HTR-8/SVneo (cell line): ENCODE results near the gene DAPK1.

Source experiments
- DNase-seq: peaks from one replicate; pipeline ENCODE4 v3.0.0; 2011; ENCODE audit warnings: low spot score, mixed read lengths; ENCODE audit not compliant: insufficient read length
- FAIRE-seq: peaks from 2 replicates; lab custom pipeline; 2011; peaks lifted over from hg19 to GRCh38; lab: Jason Lieb, UNC

The DAPK1 gene

DNA sequence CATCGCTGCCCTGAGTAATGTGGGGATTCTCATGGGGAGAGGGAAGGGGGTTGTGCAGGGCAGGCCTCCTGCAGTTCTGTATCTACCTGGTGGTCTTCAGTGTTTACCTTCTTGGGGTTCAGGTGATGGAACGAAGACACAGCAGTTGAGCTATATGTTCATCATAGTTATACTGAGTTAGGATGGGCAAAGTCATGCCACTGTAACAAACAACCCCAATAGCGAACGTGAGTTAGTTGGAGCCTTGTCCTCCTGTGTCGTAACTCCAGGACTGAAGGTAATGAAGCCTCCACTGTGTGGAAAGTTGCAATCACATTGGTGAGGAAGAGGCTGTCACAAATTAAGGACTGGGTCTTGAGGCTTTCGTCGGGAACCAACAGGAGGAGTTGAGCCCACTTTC lies 64.4 kb downstream of the DAPK1 start:
- DNase-seq = no peak
- no peak for FAIRE-seq

DNA sequence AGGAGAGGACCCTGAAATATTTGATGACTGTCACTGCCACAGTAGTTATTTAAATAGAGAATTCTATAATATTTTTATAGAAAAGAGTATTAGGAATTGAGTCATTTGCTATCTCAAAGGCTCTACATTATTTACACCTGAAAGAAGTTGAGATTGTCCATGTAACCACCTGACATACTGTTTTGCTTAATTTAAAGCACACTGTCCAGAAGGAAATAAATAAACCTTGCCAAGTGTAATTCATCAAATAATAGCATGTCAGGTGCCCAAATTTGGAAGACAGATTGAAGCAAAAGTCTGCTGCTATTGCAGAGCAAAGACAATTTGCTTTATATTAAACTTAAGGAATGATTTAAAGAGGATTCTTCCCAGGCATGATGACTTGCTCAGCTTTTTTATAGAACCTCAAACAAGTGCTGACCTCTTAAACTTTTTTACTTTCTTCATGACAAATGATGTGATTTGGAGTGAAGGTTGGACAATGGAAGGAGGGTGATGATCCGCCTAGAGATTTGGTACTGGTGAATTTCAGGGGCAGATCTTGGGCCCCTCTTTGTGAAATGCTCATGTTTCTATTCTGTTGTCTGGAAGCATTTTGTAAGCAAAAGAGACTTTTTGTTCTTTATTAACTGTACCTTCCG lies 65.0 kb downstream of the DAPK1 start:
- FAIRE-seq = no peak
- DNase-seq = no peak

DNA sequence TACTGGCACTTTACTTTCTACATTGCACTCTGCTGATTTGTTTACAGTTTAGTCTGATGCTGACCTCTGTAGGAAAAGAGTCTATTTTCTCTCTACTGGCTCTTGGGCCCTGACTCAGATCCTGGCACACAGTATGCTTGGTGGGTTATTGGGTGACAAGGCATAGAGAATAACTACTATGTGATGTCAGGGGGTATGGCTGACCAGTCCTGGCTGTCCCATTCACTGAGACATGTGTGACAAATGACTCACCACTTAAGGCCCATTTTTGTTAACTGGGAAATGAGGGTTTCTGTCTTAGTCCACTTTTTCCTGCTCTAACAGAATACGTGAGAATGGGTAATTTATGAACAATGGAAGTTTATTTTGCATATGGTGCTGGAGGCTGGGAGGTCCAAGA lies 66.4 kb downstream of the DAPK1 start:
- FAIRE-seq (no peak), DNase-seq (no peak)

DNA sequence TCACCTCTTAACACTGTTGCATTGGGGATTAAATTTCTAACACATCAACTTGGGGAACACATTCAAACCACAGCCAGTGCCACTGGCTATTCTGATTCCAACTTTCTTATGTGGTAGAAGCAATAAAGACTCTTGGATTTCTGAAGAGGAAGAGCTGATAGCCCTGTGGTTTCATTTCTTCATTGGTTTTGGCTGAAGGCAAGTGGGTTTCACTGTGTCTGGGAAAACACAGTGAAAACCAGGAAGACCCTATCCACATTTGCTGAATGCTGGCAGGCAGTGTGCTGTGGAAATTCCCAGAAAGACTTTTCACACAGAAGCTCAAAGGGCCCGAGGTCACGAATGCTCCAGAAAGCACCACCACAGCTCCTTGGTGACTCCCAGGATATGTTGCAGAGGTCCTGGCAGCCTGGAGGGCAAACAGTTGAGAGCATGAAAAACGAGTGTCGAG lies 67.1 kb downstream of the DAPK1 start:
- FAIRE-seq (no peak), DNase-seq (no peak)

DNA sequence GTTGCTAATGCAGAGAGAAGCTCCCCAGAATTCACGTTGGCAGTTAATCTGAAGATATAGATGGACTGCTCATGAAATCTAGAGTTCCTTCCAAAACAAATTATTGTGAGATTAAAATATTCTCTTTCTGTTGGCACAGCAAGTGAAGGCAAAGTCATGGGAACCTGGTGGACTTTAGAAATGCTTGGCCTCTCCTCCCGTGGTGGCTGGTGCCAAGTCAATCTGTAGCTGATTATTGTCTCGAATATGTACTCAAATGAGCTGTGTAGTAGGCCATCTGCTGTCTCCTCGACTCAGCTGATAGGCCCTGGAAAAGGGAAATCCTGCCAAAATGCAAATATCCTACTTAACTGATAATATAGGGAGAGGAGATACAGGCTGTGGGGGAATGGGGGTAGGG lies 69.3 kb downstream of the DAPK1 start:
- DNase-seq = no peak
- no peak for FAIRE-seq

DNA sequence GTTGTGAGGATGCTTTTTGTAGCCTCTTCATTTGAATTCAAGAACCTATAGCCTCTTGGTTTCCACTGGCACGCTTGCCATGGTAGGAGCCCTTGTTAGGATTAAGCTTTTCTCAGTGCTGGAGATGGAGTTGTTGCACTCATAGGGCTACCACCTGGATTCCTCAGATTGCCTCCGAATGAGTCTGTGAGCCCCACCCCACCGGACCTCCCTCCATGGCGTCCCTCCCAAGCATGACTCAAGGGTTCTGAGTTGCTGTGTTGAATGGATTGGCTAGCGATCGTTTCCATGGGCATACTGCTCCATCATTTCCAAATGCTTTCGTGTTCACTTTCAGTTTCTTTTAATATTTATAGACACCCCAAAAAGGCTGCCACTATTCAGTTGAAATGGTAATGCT lies 69.9 kb downstream of the DAPK1 start:
- DNase-seq (no peak), FAIRE-seq (no peak)

DNA sequence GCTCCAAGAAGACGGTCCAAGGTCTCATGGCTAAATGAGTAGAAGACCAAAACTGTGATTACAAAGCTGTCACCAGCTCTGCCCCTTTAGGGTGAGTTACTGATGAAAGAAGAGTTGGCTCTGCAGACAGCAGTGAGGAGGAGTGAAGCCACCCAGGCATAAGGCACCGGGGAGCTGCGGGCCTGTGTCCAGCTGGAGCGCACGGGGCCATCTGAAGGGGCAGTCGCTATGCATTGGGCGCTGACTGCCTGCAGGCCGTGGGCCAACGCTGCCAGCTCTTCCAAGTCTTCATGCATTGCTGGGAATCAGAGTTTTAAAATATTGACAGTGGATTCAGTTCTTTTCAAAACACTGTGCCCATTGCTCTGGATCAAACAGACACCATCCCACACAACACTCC lies 70.3 kb downstream of the DAPK1 start:
- DNase-seq (no peak), FAIRE-seq (no peak)

DNA sequence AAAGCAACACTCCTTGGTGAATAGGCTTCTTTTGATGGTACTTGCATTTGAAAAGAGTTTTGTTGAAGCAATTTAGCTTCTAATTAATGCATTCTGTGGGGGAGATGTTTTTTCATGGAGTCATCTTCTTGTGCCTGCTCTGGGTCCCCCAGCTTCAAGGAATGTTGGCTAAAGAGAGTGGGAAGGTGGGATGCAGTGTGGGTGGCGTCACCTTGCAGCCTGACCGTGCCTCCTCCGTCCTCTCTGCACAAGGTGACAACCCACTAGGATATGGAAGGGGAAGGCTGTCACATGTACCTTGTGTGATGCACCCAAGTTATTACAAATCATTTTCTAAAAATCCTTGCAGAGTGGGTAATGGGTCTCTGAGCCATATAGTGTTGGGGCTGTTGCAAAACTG lies 70.7 kb downstream of the DAPK1 start:
- no peak for DNase-seq
- FAIRE-seq = no peak

DNA sequence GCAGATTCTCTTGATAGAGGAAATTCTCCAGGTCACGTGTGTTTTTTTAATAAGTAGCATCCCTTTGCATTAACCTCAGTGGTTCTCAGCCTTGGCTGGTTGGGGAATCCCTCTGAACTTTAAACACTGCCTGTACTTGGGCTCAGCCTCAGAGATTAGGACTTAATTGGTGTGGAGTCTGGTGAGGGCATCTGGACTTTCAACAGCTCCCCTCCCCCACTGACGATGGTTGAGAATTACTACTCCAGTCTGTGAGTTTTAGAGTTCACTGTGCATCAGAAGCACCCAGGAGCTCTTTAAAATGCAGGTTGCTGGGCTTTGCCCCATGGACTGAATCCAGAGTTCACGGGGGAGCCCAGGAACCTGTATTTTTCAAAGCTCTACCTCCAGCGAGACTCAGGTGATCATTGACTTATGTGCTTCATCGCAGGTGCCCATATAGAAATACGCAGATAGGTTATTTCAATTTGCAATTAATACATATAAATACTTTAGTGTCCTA lies 71.4 kb downstream of the DAPK1 start:
- DNase-seq = no peak
- no peak for FAIRE-seq

DNA sequence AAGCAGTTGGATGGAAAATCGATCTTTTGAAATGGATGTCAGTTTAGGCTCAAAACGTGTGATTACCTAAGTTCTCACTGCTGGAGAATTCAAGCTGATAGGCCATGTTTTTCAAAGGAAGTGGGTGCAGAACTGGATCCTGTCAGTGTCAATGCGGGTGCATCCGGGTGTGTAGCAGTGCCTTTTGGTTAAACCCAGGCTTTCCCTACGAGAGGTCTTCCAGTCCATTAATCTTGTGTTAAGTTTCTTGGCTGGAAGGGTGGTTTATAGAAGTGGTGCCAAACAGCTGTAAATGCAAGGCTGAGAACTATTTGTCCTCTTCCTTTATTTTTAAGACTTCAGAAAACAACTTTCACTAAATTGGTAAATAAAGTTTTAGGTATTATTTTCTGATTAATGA lies 71.9 kb downstream of the DAPK1 start:
- no peak for DNase-seq
- FAIRE-seq = no peak

DNA sequence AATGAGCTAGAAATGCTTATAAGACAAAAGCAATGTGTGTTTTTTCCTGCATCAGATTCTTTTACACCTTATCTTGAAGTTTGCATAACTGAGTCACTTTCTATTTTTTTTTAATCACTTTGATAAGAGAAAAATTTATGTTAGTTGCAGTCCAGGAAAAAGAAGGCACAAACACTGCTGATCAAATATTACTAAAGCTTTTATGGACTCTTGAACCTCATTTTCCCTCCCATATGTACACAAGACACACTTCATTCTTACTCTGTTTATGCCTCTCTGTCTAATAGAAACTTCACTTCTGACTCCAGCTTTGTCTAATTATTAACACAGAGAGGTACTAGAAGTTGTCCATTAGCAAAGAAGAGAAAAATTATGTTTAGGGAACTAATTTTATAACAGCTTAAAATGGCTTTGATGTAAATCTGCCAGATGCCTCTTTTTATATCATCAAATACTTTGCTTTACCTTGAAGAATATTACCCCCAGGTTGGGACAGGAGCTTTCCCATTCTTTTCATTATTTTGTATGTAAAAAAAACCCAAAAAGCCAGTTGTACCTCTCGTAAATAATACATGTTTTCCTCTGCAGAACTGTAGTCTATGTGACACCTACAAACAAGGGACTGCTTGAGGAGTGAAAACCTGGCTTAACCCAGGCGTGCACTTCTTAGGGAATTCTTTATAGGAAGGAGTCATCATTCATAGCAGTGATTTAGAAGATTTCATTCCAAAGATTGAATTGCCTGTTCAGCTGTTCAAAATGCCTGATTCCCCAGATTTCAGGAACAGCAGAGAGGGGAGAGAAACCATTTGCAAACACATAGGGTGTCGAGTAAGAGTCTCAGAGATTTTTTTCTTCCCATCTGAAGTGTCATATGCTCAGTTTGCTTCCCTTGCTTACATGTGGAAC lies 72.6 kb downstream of the DAPK1 start:
- FAIRE-seq = no peak

DNA sequence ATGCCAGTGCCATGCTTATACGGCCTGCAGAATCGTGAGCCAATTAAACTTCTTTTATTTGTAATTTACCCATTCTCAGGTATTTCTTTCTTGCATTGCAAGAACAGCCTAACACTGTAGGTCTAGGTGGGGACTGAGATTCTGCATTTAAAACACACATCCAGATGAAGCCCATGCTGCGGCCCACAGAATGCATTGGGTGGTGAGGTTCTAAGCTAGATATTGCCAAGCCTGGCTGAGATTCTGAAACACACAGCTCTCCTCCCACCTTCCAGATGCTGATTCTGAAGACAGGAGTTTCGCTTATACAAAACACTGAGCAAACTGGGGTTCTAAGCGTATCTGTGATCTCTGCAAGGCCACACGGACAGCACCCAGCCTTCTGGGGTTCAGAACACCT lies 75.1 kb downstream of the DAPK1 start:
- no peak for DNase-seq
- no peak for FAIRE-seq

More for the DNA sequence above, 72.6 kb downstream of the DAPK1 start:
- DNase-seq = no peak

DNA sequence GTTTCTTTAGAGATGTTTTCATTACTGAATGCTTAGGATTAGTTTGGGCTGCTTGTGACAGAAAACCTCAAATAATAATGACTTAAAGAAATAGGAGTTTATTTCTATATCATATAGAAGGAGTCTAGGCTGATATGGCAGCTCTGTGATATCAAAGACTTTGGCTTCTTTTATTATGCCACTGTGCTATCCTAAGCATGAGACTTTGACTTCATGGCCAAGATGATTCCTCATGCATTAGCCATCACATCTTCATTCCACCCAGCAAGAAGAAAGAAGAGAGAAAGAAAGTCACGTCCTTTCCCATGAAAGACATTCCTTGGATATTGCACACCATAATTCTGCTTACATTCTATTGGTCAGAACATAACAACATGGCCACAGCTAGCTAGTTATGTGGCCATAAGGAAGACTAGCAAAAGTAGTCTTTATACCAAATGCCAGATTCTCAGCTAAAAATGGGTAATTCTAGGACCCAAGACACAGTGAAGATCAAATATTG lies 76.2 kb downstream of the DAPK1 start:
- FAIRE-seq (no peak), DNase-seq (no peak)

DNA sequence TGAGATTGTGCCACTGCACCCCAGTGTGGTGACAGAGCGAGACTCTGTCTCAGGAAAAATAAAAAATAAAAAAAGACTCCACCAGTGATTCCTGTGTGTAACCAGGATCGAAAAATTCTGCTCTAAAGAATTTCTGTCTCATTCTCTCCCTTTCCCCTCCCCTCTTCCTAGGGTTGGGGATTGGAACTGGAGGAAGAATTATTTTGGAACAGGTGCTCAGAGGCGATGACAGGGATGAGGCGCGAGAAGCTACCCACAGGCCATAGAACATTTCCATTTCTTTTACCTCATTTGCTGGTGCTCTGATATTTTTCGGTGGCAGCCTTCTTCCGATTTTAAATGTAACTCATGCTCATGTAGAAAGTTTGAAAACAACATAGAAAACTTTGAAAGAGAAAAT lies 80.1 kb downstream of the DAPK1 start:
- DNase-seq (no peak), FAIRE-seq (no peak)

DNA sequence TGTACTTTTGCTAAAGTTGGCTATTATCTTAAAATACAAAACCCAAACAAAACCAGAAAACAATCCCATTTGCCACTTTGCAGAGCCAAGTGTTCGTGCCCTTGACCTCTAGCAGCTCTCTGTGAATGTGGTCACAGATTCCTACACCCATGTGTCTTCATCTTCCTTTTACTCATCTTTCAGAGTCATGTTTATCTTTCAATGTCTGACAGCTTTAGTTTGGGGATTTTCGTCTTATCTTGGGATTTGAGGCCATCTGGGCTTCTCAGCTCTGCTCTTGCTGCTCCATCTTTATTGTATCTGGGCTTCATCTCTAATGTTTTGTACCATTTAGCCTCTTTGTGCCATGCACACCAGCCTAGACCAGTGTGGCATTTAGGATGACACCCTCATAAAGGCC lies 81.0 kb downstream of the DAPK1 start:
- FAIRE-seq (no peak), DNase-seq (no peak)

DNA sequence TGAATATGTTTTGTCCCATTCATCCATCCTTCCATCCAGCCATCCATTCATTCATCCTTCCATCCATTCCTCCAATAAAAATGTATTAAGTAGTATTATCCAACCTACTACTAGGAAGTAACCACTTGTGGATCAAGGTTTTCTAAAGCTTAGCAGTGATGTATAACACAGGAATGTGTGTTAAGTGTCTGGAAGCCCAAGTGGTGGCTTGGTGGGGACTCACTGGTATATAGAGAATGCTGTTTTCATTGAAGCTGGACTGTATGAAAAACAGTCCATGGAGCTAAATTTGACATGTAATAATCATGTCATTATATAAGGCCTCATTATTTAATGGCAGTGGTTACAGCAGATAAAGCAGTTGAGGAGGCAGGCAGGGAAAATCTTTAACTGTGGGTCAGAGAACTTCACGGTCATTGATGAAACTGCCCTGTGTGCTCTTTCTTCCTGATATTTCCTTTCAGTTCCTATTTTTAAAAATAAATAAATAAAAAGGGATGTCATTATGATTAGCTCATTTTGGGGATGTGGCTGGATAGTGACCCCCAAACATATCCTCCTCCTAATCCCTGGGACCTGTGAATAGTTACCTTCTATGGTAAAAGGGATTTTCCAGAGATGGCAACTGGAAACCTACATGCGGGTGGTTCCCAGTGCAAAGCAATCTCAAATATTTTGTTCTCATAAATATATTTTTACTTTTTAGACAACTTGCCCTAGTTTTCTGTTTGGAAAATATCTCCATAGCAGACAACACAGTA lies 82.3 kb downstream of the DAPK1 start:
- FAIRE-seq (no peak), DNase-seq (no peak)

DNA sequence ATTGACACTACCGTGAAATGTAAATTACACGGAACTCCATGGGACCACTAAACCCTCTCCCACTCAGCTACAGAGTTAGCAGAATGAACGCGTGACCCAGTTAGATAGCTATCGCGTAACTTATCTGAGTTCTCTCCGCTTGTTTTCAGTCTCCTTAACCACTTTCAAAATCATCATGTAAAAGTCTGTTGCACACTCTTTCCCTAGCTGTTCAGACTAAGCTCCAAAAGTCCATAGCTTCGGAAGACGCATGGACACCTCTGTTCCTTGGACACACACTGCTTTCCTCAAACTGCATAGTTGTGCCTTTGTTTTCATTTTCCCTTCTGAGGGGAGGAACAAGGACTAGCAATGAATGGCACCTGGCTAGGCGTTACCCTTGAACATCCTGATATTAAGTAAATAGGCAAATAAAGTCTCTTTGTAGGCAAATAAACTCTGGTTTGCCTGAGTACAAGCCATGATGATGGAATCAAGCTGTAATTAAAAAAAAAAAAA lies 83.3 kb downstream of the DAPK1 start:
- no peak for FAIRE-seq
- no peak for DNase-seq

DNA sequence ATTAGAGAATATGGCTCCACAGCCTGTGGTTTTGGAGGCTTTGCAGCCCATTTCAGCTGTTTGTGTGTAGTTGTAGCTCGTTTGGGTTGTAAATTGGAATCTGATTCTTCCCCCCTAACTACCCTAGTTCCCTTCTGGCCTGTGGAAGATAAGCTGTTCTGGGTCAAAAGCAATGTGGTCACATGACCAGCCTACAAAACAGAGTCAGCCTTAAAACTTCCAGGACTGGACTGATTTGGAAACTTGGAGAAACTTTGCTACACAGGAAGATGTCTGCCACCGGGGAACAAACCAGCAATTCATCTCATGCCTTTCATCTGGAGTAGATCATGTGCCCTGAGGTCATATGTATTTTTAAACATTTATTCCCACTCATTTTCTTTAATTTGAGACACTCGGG lies 83.8 kb downstream of the DAPK1 start:
- no peak for DNase-seq
- FAIRE-seq = no peak

DNA sequence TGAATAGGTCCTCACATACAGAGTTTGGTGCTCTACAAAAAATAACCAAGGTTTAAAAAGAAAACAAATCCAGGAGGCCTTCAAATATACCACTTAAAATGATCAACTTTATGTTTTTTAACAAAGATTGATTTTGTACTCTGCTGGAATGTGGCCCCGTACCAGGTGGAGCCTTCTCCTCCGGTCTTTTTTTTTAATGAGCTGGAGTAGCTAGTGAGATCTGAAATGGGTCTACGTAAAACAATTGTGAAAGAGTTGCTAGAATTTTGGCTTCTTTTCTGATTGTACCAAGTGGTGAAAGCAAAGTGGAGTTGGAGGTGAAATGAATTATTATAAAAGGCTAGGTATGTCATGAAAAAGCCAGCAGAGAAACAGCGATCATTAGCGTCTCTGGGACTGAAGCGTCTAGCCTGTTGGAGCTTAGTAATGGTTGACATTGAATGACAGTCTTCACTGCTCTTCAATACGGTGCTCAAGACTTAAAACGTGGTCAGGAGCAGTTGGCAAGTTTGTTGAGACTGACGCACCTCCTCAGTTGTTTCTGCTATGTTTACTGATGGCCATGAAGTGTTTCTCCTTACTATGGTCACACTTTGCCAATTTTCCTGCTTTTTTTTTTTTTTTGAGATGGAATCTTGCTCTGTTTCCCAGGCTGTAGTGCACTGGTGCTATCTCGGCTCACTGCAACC lies 84.4 kb downstream of the DAPK1 start:
- FAIRE-seq (no peak), DNase-seq (no peak)

DNA sequence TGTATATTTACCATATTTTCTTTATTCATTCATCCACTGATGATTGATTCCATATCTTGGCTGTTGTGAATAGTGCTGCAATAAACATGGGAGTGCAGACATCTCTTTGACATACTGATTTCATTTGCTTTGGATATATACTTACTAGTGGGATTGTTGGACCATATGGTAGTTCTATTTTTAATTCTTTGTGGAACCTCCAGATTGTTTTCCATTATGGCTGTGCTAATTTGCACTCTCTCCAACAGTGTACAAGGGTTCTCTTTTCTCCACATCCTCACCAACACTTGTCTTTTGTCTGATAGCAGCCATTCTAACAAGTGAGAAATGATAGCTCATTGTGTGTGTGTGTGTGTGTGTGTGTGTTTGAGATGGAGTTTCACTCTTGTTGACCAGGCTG lies 86.7 kb downstream of the DAPK1 start:
- no peak for FAIRE-seq

More for the DNA sequence above, 86.7 kb downstream of the DAPK1 start:
- DNase-seq = no peak
